Measurements from ENCODE around the gene CFAP410. TPM values are rescaled to one million over a fixed set of nuclear protein-coding genes. Genes with fewer than 3 reads are reported as not detected.

The CFAP410 gene
- total and polyA plus RNA-seq, 2 of the 4 experiments (the other 2 are of a cell fraction), result 3.8 to 10.3 TPM

- Histone ChIP-seq H3K4me3 (ENCODE audit: insufficient read depth, low read depth, low read length) (no peak overlapping the region), H2BK5ac (ENCODE audit: low read depth, low read length, poor library complexity, severe bottlenecking) (no peak overlapping the region), H2BK15ac (ENCODE audit: low read depth, low read length) (no peak overlapping the region), H3K9me1 (ENCODE audit: insufficient read depth, low read length) (no peaks in the 10 kb centered on the region), H3K14ac (replicated peaks; ENCODE audit: low read depth, low read length) (no peak overlapping the region), H3K23ac (ENCODE audit: low read depth, low read length) (no peak overlapping the region), H3K27me3 (ENCODE audit: control insufficient read depth, insufficient read depth, low read length) (peaks cover 8% of the 10 kb centered on the region; the same call in 1 of the 2 replicates), H3K4ac (ENCODE audit: low read depth, low read length) (no peak overlapping the region), H4K8ac (ENCODE audit: low read depth in 2 of 2, low read length in 2 of 2) (no peak overlapping the region), H3K18ac (ENCODE audit: low read depth, low read length) (no peak overlapping the region), H2AK9ac (replicated peaks; ENCODE audit: low read depth, low read length, poor library complexity) (peak overlapping the region; percentile 50), H3K9me3 (ENCODE audit: control insufficient read depth, insufficient read depth, low read length) (no peaks in the 10 kb centered on the region), H2AK5ac (ENCODE audit: low read depth, low read length) (no peak overlapping the region), H3K27ac (ENCODE audit: insufficient read depth, low read length) (no peak overlapping the region), H3K9ac (ENCODE audit: low read depth, low read length) (no peak overlapping the region), H2BK120ac (ENCODE audit: low read depth, low read length) (no peak overlapping the region), H4K5ac (ENCODE audit: low read depth, low read length) (no peak overlapping the region), H3K4me1 (ENCODE audit: control insufficient read depth, insufficient read depth, low read length) (peaks cover 3% of the 10 kb centered on the region; the same call in 1 of the 2 replicates), H3K56ac (ENCODE audit: extremely low read depth, insufficient read depth, low read length) (no peak overlapping the region), H3K79me1 (ENCODE audit: low read depth in 1 of 2, low read length in 2 of 2) (no peaks in the 10 kb centered on the region), H4K20me1 (ENCODE audit: insufficient read depth, low read length) (no peaks in the 10 kb centered on the region; the same call in 1 of the 2 replicates), H2AFZ (replicated peaks; ENCODE audit: low read length, poor library complexity) (peak overlapping the region; percentile 43), H3K36me3 (ENCODE audit: control insufficient read depth, insufficient read depth, low read length) (no peaks in the 10 kb centered on the region), H4K91ac (ENCODE audit: insufficient read depth, low read depth, low read length) (no peak overlapping the region), H3K4me2 (ENCODE audit: low read depth, low read length) (no peak overlapping the region), H2BK20ac (ENCODE audit: low read depth, low read length) (no peak overlapping the region)
- no peak for TF ChIP-seq SMC3 (IDR thresholded peaks at IDR 0.05; ENCODE audit: low read depth, low read length)
- no peak for TF ChIP-seq NFE2L2 (IDR thresholded peaks at IDR 0.05; ENCODE audit: low read depth, low read length)
- no peak for TF ChIP-seq CHD1 (IDR thresholded peaks at IDR 0.05; ENCODE audit: low read depth, low read length)
- TF ChIP-seq RCOR1 (IDR thresholded peaks at IDR 0.05; ENCODE audit: insufficient replicate concordance, low read length), result no peak
- no peak for TF ChIP-seq USF2 (IDR thresholded peaks at IDR 0.05; ENCODE audit: low read depth, low read length)
- no peak for TF ChIP-seq ELK1 (IDR thresholded peaks at IDR 0.05; ENCODE audit: borderline replicate concordance, low read depth, low read length)
- no peak for TF ChIP-seq FOS (IDR thresholded peaks at IDR 0.05; ENCODE audit: low read depth, low read length)
- TF ChIP-seq POLR2A (IDR thresholded peaks at IDR 0.05; ENCODE audit: low read depth, low read length), result no peak
- TF ChIP-seq CEBPB (IDR thresholded peaks at IDR 0.05; ENCODE audit: low read depth, low read length), result no peak
- no peak for TF ChIP-seq MAZ (IDR thresholded peaks at IDR 0.05; ENCODE audit: borderline replicate concordance, low read depth, low read length)
- no peak for TF ChIP-seq RFX5 (IDR thresholded peaks at IDR 0.05; ENCODE audit: low read depth, low read length)
- TF ChIP-seq MAFK (IDR thresholded peaks at IDR 0.05; ENCODE audit: low read depth, low read length), result no peak
- TF ChIP-seq MXI1 (IDR thresholded peaks at IDR 0.05; ENCODE audit: borderline replicate concordance, low read depth, low read length), result no peak
- TF ChIP-seq BHLHE40 (IDR thresholded peaks at IDR 0.05; ENCODE audit: low read depth, low read length), result no peak
- no peak for TF ChIP-seq RAD21 (IDR thresholded peaks at IDR 0.05; ENCODE audit: low read length)
- no peak for TF ChIP-seq CTCF (conservative IDR thresholded peaks at IDR 0.05; ENCODE audit: low read depth, low read length)
- no peak for ATAC-seq (ENCODE audit: low read depth)
- DNase-seq, result no peak
- no TSS peak for BruUV-seq (replicated peaks)
- intact Hi-C loops (cut with micrococcal nuclease), result no loop called here
- dilution Hi-C loops (cut with HindIII; ENCODE audit: low sequenced_read_pairs, unreplicated experiment), result no loop called here
- CTCF ChIA-PET, result no interaction called here
- in situ Hi-C loops (cut with MboI; ENCODE audit: low sequenced_read_pairs), result no loop called here
- WGBS, 2 experiments (ENCODE audit: extremely low coverage in 2 of 2, insufficient read length in 1 of 2), result 88% methylated on average over 24 of the region's 33 CpGs; no CpG with 5 or more reads in 1 of the 2 experiments
- POLR2A ChIA-PET (ENCODE audit: unreplicated experiment), result no interaction called here
Observed at GRCh38 chr21:44293551-44294231, 45.5 kb downstream of the CFAP410 start.
